AG04450 (cell line): Measurements from ENCODE around the gene INTS4. TPM values are rescaled to one million over a fixed set of nuclear protein-coding genes. Genes with fewer than 3 reads are reported as not detected.

Experiments
- CTCF ChIA-PET: fragments of 300-600, 350-600 bp; formaldehyde crosslinking; extraction: SDS; loops from one replicate; lab custom pipeline; 2022; ENCODE audit warnings: antibody characterized with exemption, inconsistent platforms; lab: Charles Lee
- POLR2A ChIA-PET: fragments of 350-600 bp; formaldehyde crosslinking; extraction: SDS; loops from one replicate; lab custom pipeline; 2021; ENCODE audit warnings: antibody characterized with exemption, inconsistent platforms; lab: Yijun Ruan, JAX
- DNase-seq: peaks from one replicate; pipeline ENCODE4 v3.0.0-alpha.2; 2011; ENCODE audit warnings: low read depth, low spot score
- H3K27ac ChIP-seq: one replicate; pipeline ENCODE4 v1.5.1; 2012; ENCODE audit warnings: low read depth, low read length, control low read depth
- H3K27me3 ChIP-seq: one replicate; pipeline ENCODE4 v1.6.0; 2012; ENCODE audit warnings: low read length; ENCODE audit not compliant: control insufficient read depth, insufficient read depth
- H3K4me3 ChIP-seq: 2 replicates; pipeline ENCODE4 v1.5.1; 2011; ENCODE audit warnings: mild to moderate bottlenecking, low read depth, low read length, control low read depth
- H3K9me3 ChIP-seq: 2 replicates; pipeline ENCODE4 v1.5.1; 2012; ENCODE audit warnings: low read length; ENCODE audit not compliant: control insufficient read depth, insufficient read depth
- CTCF ChIP-seq: IDR thresholded peaks from 2 replicates; pipeline ENCODE4 v1.5.1; 2011; ENCODE audit warnings: low read depth, low read length, control low read depth, inconsistent platforms
- polyA plus RNA-seq: library from polyadenylated mRNA; depleted of rRNA; stranded (reverse); fragments of >200 nt; gene quantifications from 2 replicates; pipeline ENCODE4 v1.2.3, GENCODE V29; 2011

The INTS4 gene
- polyA plus RNA-seq, 1 experiment, result 28.4 TPM

- ChIA-PET CTCF (no interaction called here), POLR2A (no interaction called here)
- no peak for TF ChIP-seq CTCF
- H3K27me3 ChIP-seq, result no peaks in the 10 kb centered on the region
- no peak for DNase-seq
- peak overlapping the region; percentile 58 for H3K4me3 ChIP-seq
- H3K27ac ChIP-seq, result no peak overlapping the region
- H3K9me3 ChIP-seq, result no peaks in the 10 kb centered on the region; the same call in 1 of the 2 replicates
Observed at GRCh38 chr11:78023426-78023825, 29.0 kb upstream of the INTS4 start.

GRCh38 chr11:78022397-78023396, 28.2 kb upstream of the INTS4 start, which contains the start of gene KCTD14:
Gene KCTD14, minus strand, starts transcription at chr11:78023276. Its CDS starts 27 bp downstream, at chr11:78023249.
- CTCF ChIA-PET, result no interaction called here
- POLR2A ChIA-PET, result no interaction called here
- no peak for DNase-seq

GRCh38 chr11:78021611-78022010, 27.1 kb upstream of the INTS4 start:
- no peak overlapping the region for H3K27ac ChIP-seq
- no peaks in the 10 kb centered on the region for H3K27me3 ChIP-seq
- H3K9me3 ChIP-seq, result no peaks in the 10 kb centered on the region; the same call in 1 of the 2 replicates
- DNase-seq, result no peak
- POLR2A ChIA-PET, result interaction anchor here (1.4 kb wide), 1 partner anchor 19 kb away, joined by 4 read pairs; no protein-coding TSS in a partner anchor
- H3K4me3 ChIP-seq, result no peak overlapping the region
- CTCF ChIA-PET, result interaction anchor here (0.6 to 1.0 kb wide), 3 partner anchors 25 to 449 kb away, joined by 3 to 4 read pairs (median 3); no protein-coding TSS in a partner anchor
- TF ChIP-seq CTCF, result no peak

More at GRCh38 chr11:78022397-78023396, 28.2 kb upstream of the INTS4 start, which contains the start of gene KCTD14:
- Histone ChIP-seq H3K9me3 (no peaks in the 10 kb centered on the region; the same call in 1 of the 2 replicates), H3K27ac (no peak within 1 kb of the TSS), H3K27me3 (no peaks in the 10 kb centered on the region), H3K4me3 (peak within 1 kb of the TSS; percentile 58)
- no peak for TF ChIP-seq CTCF

GRCh38 chr11:78020246-78020645, 25.8 kb upstream of the INTS4 start:
- no peak for DNase-seq
- H3K4me3 ChIP-seq, result no peak overlapping the region
- H3K27me3 ChIP-seq, result no peaks in the 10 kb centered on the region
- no peaks in the 10 kb centered on the region; the same call in 1 of the 2 replicates for H3K9me3 ChIP-seq
- TF ChIP-seq CTCF, result no peak
- ChIA-PET POLR2A (interaction anchor here (0.5 to 0.6 kb wide), 2 partner anchors 8 to 25 kb away, joined by 3 to 5 read pairs; no protein-coding TSS in a partner anchor), CTCF (interaction anchor here (1.4 kb wide), 1 partner anchor 26 kb away, joined by 14 read pairs; no protein-coding TSS in a partner anchor)
- no peak overlapping the region for H3K27ac ChIP-seq
